C4-2B (cell line): Measurements from ENCODE around the gene STEAP1B.
"Not testable (repeated sequence)": the region's sequence is repeated elsewhere in the genome, so short reads cannot be mapped to it uniquely, and the experiment has no call there.

ENCODE experiments used
- H3K27ac ChIP-seq: fragments of 450-650 bp; 2 replicates; pipeline ENCODE4 v1.5.1; 2017
- CTCF ChIP-seq: fragments of 450-650 bp; conservative IDR thresholded peaks from 2 replicates; pipeline ENCODE4 v1.5.1; 2017; ENCODE audit warnings: mild to moderate bottlenecking
- ZFX ChIP-seq: fragments of 450-650 bp; IDR thresholded peaks from 2 replicates; pipeline ENCODE4 v1.6.1; 2017

The STEAP1B gene

GRCh38 chr7:22501336-22501735 is 1.3 kb upstream of the STEAP1B start:
- H3K27ac ChIP-seq: not testable (repeated sequence)
- peak; percentile 37 for TF ChIP-seq CTCF

- TF ChIP-seq ZFX (no peak), CTCF (no peak)
- H3K27ac ChIP-seq: no peak overlapping the region
Measured at GRCh38 chr7:22499044-22499443, 944 bp downstream of the STEAP1B start.

GRCh38 chr7:22496912-22497311 is 3.1 kb downstream of the STEAP1B start:
- H3K27ac ChIP-seq: not testable (repeated sequence)

GRCh38 chr7:22496296-22496888 is 3.6 kb downstream of the STEAP1B start:
- H3K27ac ChIP-seq: not testable (repeated sequence)

GRCh38 chr7:22493160-22493925 is 6.6 kb downstream of the STEAP1B start:
- H3K27ac ChIP-seq: not testable (repeated sequence)

GRCh38 chr7:22488643-22489462 is 11.1 kb downstream of the STEAP1B start:
- peak; percentile 92 for TF ChIP-seq CTCF
- no peak for TF ChIP-seq ZFX
- H3K27ac ChIP-seq: no peak overlapping the region

GRCh38 chr7:22487978-22488642 is 11.9 kb downstream of the STEAP1B start:
- H3K27ac ChIP-seq: no peak overlapping the region
- TF ChIP-seq CTCF: no peak
- TF ChIP-seq ZFX: no peak

- H3K27ac ChIP-seq: no peak overlapping the region
- TF ChIP-seq ZFX (no peak), CTCF (no peak)
Measured at GRCh38 chr7:22486597-22486996, 13.4 kb downstream of the STEAP1B start.
